ENCODE results near the gene CDH6.

The CDH6 gene

GRCh38 chr5:31251032-31251431 is 57.5 kb downstream of the CDH6 start:
- ATAC-seq (no peak), DNase-seq (no peak)

- DNase-seq (no peak), ATAC-seq (no peak)
Measured at GRCh38 chr5:31255041-31255440, 61.6 kb downstream of the CDH6 start.

- ATAC-seq = no peak
- no peak for DNase-seq
Measured at GRCh38 chr5:31268256-31268655, 74.8 kb downstream of the CDH6 start.

- ATAC-seq (no peak), DNase-seq (no peak)
Measured at GRCh38 chr5:31268686-31269085, 75.2 kb downstream of the CDH6 start.

GRCh38 chr5:31269259-31269658 is 75.8 kb downstream of the CDH6 start:
- ATAC-seq = no peak
- no peak for DNase-seq

GRCh38 chr5:31270396-31270795 is 76.9 kb downstream of the CDH6 start:
- ATAC-seq (no peak), DNase-seq (no peak)

GRCh38 chr5:31271567-31271966 is 78.1 kb downstream of the CDH6 start:
- DNase-seq (no peak), ATAC-seq (no peak)

GRCh38 chr5:31273161-31273560 is 79.7 kb downstream of the CDH6 start:
- DNase-seq (no peak), ATAC-seq (no peak)

- ATAC-seq (no peak), DNase-seq (no peak)
Measured at GRCh38 chr5:31273631-31274378, 80.3 kb downstream of the CDH6 start.

- ATAC-seq = no peak
- DNase-seq = no peak
Measured at GRCh38 chr5:31280210-31280609, 86.7 kb downstream of the CDH6 start.

- ATAC-seq (no peak), DNase-seq (no peak)
Measured at GRCh38 chr5:31283326-31283725, 89.8 kb downstream of the CDH6 start.

- DNase-seq = no peak
- ATAC-seq = no peak
Measured at GRCh38 chr5:31285025-31285424, 91.5 kb downstream of the CDH6 start.

- DNase-seq (no peak), ATAC-seq (no peak)
Measured at GRCh38 chr5:31287985-31288384, 94.5 kb downstream of the CDH6 start.

- ATAC-seq (no peak), DNase-seq (no peak)
Measured at GRCh38 chr5:31289429-31289828, 95.9 kb downstream of the CDH6 start.

GRCh38 chr5:31291323-31291854 is 97.9 kb downstream of the CDH6 start:
- no peak for ATAC-seq

GRCh38 chr5:31300501-31300900 is 107.0 kb downstream of the CDH6 start:
- no peak for DNase-seq
- no peak for ATAC-seq

More at GRCh38 chr5:31291323-31291854, 97.9 kb downstream of the CDH6 start:
- no peak for DNase-seq

- no peak for DNase-seq
- no peak for ATAC-seq
Measured at GRCh38 chr5:31301833-31302232, 108.3 kb downstream of the CDH6 start.

GRCh38 chr5:31303688-31304087 is 110.2 kb downstream of the CDH6 start:
- no peak for ATAC-seq
- DNase-seq = no peak

GRCh38 chr5:31317665-31318064 is 124.2 kb downstream of the CDH6 start:
- DNase-seq = no peak
- ATAC-seq = no peak

- ATAC-seq (no peak), DNase-seq (no peak)
Measured at GRCh38 chr5:31319335-31319734, 125.8 kb downstream of the CDH6 start.

GRCh38 chr5:31322946-31323345 is 129.5 kb downstream of the CDH6 start:
- ATAC-seq = no peak

GRCh38 chr5:31324842-31325241 is 131.4 kb downstream of the CDH6 start:
- no peak for DNase-seq

More at GRCh38 chr5:31322946-31323345, 129.5 kb downstream of the CDH6 start:
- DNase-seq = no peak

GRCh38 chr5:31328040-31328733 is 134.7 kb downstream of the CDH6 start:
- no peak for DNase-seq
- no peak for ATAC-seq

More at GRCh38 chr5:31324842-31325241, 131.4 kb downstream of the CDH6 start:
- ATAC-seq = no peak
